Measurements from ENCODE around the gene TSHZ2.
"Not testable (repeated sequence)": the region's sequence is repeated elsewhere in the genome, so short reads cannot be mapped to it uniquely, and the experiment has no call there.

DNA sequence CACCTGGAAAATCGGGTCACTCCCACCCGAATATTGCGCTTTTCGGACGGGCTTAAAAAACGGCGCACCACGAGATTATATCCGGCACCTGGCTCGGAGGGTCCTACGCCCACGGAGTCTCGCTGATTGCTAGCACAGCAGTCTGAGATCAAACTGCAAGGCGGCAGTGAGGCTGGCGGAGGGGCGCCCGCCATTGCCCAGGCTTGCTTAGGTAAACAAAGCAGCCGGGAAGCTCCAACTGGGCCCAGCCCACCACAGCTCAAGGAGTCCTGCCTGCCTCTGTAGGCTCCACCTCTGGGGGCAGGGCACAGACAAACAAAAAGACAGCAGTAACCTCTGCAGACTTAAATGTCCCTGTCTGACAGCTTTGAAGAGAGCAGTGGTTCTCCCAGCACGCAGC, 531.9 kb downstream of the TSHZ2 start:
- TF ChIP-seq, protein P1, sequence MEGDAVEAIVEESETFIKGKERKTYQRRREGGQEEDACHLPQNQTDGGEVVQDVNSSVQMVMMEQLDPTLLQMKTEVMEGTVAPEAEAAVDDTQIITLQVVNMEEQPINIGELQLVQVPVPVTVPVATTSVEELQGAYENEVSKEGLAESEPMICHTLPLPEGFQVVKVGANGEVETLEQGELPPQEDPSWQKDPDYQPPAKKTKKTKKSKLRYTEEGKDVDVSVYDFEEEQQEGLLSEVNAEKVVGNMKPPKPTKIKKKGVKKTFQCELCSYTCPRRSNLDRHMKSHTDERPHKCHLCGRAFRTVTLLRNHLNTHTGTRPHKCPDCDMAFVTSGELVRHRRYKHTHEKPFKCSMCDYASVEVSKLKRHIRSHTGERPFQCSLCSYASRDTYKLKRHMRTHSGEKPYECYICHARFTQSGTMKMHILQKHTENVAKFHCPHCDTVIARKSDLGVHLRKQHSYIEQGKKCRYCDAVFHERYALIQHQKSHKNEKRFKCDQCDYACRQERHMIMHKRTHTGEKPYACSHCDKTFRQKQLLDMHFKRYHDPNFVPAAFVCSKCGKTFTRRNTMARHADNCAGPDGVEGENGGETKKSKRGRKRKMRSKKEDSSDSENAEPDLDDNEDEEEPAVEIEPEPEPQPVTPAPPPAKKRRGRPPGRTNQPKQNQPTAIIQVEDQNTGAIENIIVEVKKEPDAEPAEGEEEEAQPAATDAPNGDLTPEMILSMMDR (IDR thresholded peaks at IDR 0.05): not testable (repeated sequence)
- TF ChIP-seq POLR2A (IDR thresholded peaks at IDR 0.05): not testable (repeated sequence)

Data from testis (tissue), 2 donors.